Esophagus muscularis mucosa (tissue), 4 donors: Measurements from ENCODE around the gene RUNX3. TPM values are rescaled to one million over a fixed set of nuclear protein-coding genes. Genes with fewer than 3 reads are reported as not detected.

Experiments
- DNase-seq: peaks from one replicate; pipeline ENCODE4 v3.0.0-alpha.2; 2017; ENCODE audit errors: extremely low spot score
- H3K27ac ChIP-seq, 4 donors: fragments of 200-600 bp; sonication (generic); replicated peaks in 1 of 4; 1 replicate in 3 of 4; 2 replicates in 1 of 4; pipeline ENCODE4 v1.5.1; 2016 to 2019; ENCODE audit warnings: mild to moderate bottlenecking in 1 of 4
- H3K27me3 ChIP-seq, 4 donors: fragments of 200-600 bp; sonication (generic); one replicate each; pipeline versions ENCODE4 v1.5.1 to v1.6.0; 2016 to 2019
- H3K36me3 ChIP-seq, 4 donors: fragments of 200-600 bp; sonication (generic); one replicate each; pipeline ENCODE4 v1.5.1; 2016 to 2019
- H3K4me1 ChIP-seq, 4 donors: fragments of 200-600 bp; sonication (generic); one replicate each; pipeline ENCODE4 v1.5.1; 2016 to 2019
- H3K4me3 ChIP-seq, 4 donors: fragments of 200-600 bp; sonication (generic); 1 replicate in 2 of 4; 2 replicates in 2 of 4; pipeline ENCODE4 v1.5.1; 2016 to 2019; ENCODE audit warnings: mild to moderate bottlenecking in 4 of 4, moderate library complexity in 1 of 4
- H3K9me3 ChIP-seq, 4 donors: fragments of 200-600 bp; sonication (generic); 1 replicate in 3 of 4; 2 replicates in 1 of 4; pipeline ENCODE4 v1.5.1; 2016 to 2019
- CTCF ChIP-seq, 3 experiments: fragments of 200-600 bp in 2 of 3; fragments of 450-650 bp in 1 of 3; sonication (generic) in 2 of 3; IDR thresholded peaks; one replicate each; pipeline ENCODE4 v1.5.1; 2017 to 2019; ENCODE audit warnings: antibody characterized with exemption in 3 of 3, mild to moderate bottlenecking in 2 of 3, moderate library complexity in 1 of 3
- EP300 ChIP-seq: sonication (generic); formaldehyde crosslinking; IDR thresholded peaks from one replicate; pipeline ENCODE4 v1.6.1; 2017; ENCODE audit warnings: antibody characterized with exemption
- POLR2A ChIP-seq: fragments of 450-650 bp; IDR thresholded peaks from one replicate; pipeline ENCODE4 v1.6.1; 2017; ENCODE audit warnings: antibody characterized with exemption, moderate library complexity, mild to moderate bottlenecking, low read depth
- POLR2AphosphoS5 ChIP-seq, 2 donors: sonication (generic); formaldehyde crosslinking; IDR thresholded peaks; one replicate each; pipeline ENCODE4 v1.6.1; 2017; ENCODE audit warnings: antibody characterized with exemption in 2 of 2
- WGBS: methylation state at CpG from one replicate; pipeline ENCODE4 v1.1.5; 2018; 5-methylcytosine and 5-hydroxymethylcytosine counted together
- intact Hi-C: fragments of 100-400 bp; cut with DNase I; formaldehyde crosslinking; loops from one replicate; pipeline ENCODE4 v1.15.1; 2023
- total RNA-seq, 4 donors: library from RNA; depleted of rRNA; stranded (reverse); fragments of >200 nt; gene quantifications; one replicate each; pipeline versions ENCODE4 v1.1.0 to v1.2.1, GENCODE V29; 2016

The RUNX3 gene
- total RNA-seq, 4 donors from 2014 or later = 0.91 to 4.4 (median 2.3) TPM

- no peaks in the 10 kb centered on the region for H3K36me3 ChIP-seq
- H3K27ac ChIP-seq = no peak overlapping the region
- H3K9me3 ChIP-seq = no peaks in the 10 kb centered on the region
- WGBS = 63% methylated on average over 18 of the region's 18 CpGs
- no peak overlapping the region for H3K4me3 ChIP-seq
- H3K27me3 ChIP-seq = peaks cover 0 to 79% (median 2%) of the 10 kb centered on the region in 4 donors
- intact Hi-C loops = no loop called here
- TF ChIP-seq POLR2A = no peak
- DNase-seq = peak; percentile 75
- no peaks in the 10 kb centered on the region for H3K4me1 ChIP-seq
Observed at GRCh38 chr1:24867084-24867870, 62.8 kb downstream of the RUNX3 start.

- Histone ChIP-seq H3K4me3 (no peak overlapping the region), H3K27ac (no peak overlapping the region), H3K4me1 (no peaks in the 10 kb centered on the region), H3K27me3 (peaks cover 0 to 84% (median 2%) of the 10 kb centered on the region in 4 donors), H3K36me3 (no peaks in the 10 kb centered on the region), H3K9me3 (no peaks in the 10 kb centered on the region)
- DNase-seq = peak; percentile 88
- intact Hi-C loops = no loop called here
- 73% methylated on average over 17 of the region's 17 CpGs for WGBS
- TF ChIP-seq POLR2AphosphoS5 (IDR thresholded peaks at IDR 0.05) (no peak), CTCF (IDR thresholded peaks at IDR 0.05) (no peak), EP300 (no peak), POLR2A (no peak)
Observed at GRCh38 chr1:24866211-24867083, 63.6 kb downstream of the RUNX3 start.

GRCh38 chr1:24865587-24865986 is 64.5 kb downstream of the RUNX3 start:
- peak; percentile 29 for DNase-seq
- no peak for TF ChIP-seq EP300
- no peak for TF ChIP-seq POLR2A
- no peak for TF ChIP-seq POLR2AphosphoS5 (IDR thresholded peaks at IDR 0.05)
- TF ChIP-seq CTCF (IDR thresholded peaks at IDR 0.05) = no peak
- Histone ChIP-seq H3K9me3 (no peaks in the 10 kb centered on the region), H3K4me3 (no peak overlapping the region), H3K36me3 (no peaks in the 10 kb centered on the region), H3K4me1 (no peaks in the 10 kb centered on the region), H3K27me3 (peaks cover 0 to 84% (median 2%) of the 10 kb centered on the region in 4 donors), H3K27ac (no peak overlapping the region)
- intact Hi-C loops = no loop called here
- 84% methylated on average over 3 of the region's 3 CpGs for WGBS

- Histone ChIP-seq H3K4me1 (no peaks in the 10 kb centered on the region), H3K4me3 (no peak overlapping the region), H3K27ac (no peak overlapping the region), H3K27me3 (peaks cover 0 to 86% (median 2%) of the 10 kb centered on the region in 4 donors), H3K9me3 (no peaks in the 10 kb centered on the region), H3K36me3 (no peaks in the 10 kb centered on the region)
- 84% methylated on average over 7 of the region's 7 CpGs for WGBS
- intact Hi-C loops = no loop called here
- no peak for DNase-seq
- TF ChIP-seq POLR2A = no peak
- TF ChIP-seq POLR2AphosphoS5 (IDR thresholded peaks at IDR 0.05) = no peak
- TF ChIP-seq CTCF (IDR thresholded peaks at IDR 0.05) = no peak
- TF ChIP-seq EP300 = no peak
Observed at GRCh38 chr1:24865168-24865567, 64.9 kb downstream of the RUNX3 start.

GRCh38 chr1:24864370-24864777 is 65.7 kb downstream of the RUNX3 start:
- 43% methylated on average over 8 of the region's 8 CpGs for WGBS
- intact Hi-C loops = no loop called here
- Histone ChIP-seq H3K4me1 (no peaks in the 10 kb centered on the region), H3K27ac (no peak overlapping the region), H3K4me3 (no peak overlapping the region), H3K27me3 (peaks cover 0 to 84% (median 2%) of the 10 kb centered on the region in 4 donors), H3K9me3 (no peaks in the 10 kb centered on the region), H3K36me3 (no peaks in the 10 kb centered on the region)
- no peak for TF ChIP-seq EP300
- no peak for DNase-seq
